ENCODE results near the gene NEUROG1. TPM values are rescaled to one million over a fixed set of nuclear protein-coding genes. Genes with fewer than 3 reads are reported as not detected.

NEUROG1 gene
- total RNA-seq, 4 donors from 2014 or later = not detected

- TF ChIP-seq POLR2A (IDR thresholded peaks at IDR 0.05) = no peak
- no peak overlapping the region for H3K4me3 ChIP-seq
- intact Hi-C loops (cut with DNase I; ENCODE audit: low total_unique reads) (no loop called here), in situ Hi-C loops (cut with MboI; ENCODE audit: low sequenced_read_pairs in 4 of 4) (no loop called here)
- peaks cover 13 to 14% of the 10 kb centered on the region in 2 donors for H3K4me1 ChIP-seq
- no peak overlapping the region for H3K27ac ChIP-seq
- ATAC-seq (no peak), DNase-seq (no peak)
- H3K27me3 ChIP-seq = peaks cover 72 to 84% (median 77%) of the 10 kb centered on the region in 3 donors
- no peaks in the 10 kb centered on the region for H3K36me3 ChIP-seq
- H3K9me3 ChIP-seq = no peaks in the 10 kb centered on the region
Observed at GRCh38 chr5:135539430-135540005, 3.8 kb upstream of the NEUROG1 start.

- TF ChIP-seq, protein P1, sequence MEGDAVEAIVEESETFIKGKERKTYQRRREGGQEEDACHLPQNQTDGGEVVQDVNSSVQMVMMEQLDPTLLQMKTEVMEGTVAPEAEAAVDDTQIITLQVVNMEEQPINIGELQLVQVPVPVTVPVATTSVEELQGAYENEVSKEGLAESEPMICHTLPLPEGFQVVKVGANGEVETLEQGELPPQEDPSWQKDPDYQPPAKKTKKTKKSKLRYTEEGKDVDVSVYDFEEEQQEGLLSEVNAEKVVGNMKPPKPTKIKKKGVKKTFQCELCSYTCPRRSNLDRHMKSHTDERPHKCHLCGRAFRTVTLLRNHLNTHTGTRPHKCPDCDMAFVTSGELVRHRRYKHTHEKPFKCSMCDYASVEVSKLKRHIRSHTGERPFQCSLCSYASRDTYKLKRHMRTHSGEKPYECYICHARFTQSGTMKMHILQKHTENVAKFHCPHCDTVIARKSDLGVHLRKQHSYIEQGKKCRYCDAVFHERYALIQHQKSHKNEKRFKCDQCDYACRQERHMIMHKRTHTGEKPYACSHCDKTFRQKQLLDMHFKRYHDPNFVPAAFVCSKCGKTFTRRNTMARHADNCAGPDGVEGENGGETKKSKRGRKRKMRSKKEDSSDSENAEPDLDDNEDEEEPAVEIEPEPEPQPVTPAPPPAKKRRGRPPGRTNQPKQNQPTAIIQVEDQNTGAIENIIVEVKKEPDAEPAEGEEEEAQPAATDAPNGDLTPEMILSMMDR (IDR thresholded peaks at IDR 0.05 in 4 of 5, conservative IDR thresholded peaks at IDR 0.05 in 1 of 5) = no peak
- TF ChIP-seq POLR2A (IDR thresholded peaks at IDR 0.05) = no peak
- H3K9me3 ChIP-seq = no peaks in the 10 kb centered on the region
- H3K27me3 ChIP-seq = peaks cover 69 to 83% (median 73%) of the 10 kb centered on the region in 3 donors
- peaks cover 4% of the 10 kb centered on the region in 2 donors for H3K4me1 ChIP-seq
- intact Hi-C loops (cut with DNase I; ENCODE audit: low total_unique reads) = no loop called here
- DNase-seq (no peak), ATAC-seq (no peak)
- H3K27ac ChIP-seq = no peak overlapping the region
- no peak overlapping the region for H3K4me3 ChIP-seq
- H3K36me3 ChIP-seq = no peaks in the 10 kb centered on the region
- in situ Hi-C loops (cut with MboI; ENCODE audit: low sequenced_read_pairs in 4 of 4) = no loop called here
Observed at GRCh38 chr5:135538261-135538660, 2.5 kb upstream of the NEUROG1 start.

DNA sequence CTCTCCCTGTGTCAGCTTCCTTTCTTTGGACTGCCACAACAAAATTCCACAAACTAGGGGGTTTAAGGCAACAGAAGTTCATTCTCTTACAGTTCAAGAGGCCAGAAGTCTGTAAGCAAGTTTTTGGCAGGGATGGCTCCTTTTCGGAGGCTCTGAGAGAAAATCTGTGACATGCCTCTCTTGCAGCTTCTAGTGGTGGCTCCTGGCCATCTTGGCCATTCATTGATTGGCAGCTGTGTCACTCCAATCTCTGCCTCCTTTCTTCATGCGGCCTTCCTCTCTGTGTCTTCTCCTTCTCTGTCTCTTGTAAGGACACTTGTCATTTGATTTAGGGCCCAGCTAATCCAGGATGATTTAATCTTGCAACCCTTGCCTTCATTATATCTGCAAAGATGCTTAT lies 2.0 kb upstream of the NEUROG1 start:
- no peak for DNase-seq
- no peak for ATAC-seq
- no peaks in the 10 kb centered on the region for H3K9me3 ChIP-seq
- no peak overlapping the region for H3K4me3 ChIP-seq
- H3K4me1 ChIP-seq = peaks cover 0 to 4% of the 10 kb centered on the region in 2 donors
- H3K27ac ChIP-seq = no peak overlapping the region
- H3K27me3 ChIP-seq = peaks cover 69 to 83% (median 73%) of the 10 kb centered on the region in 3 donors
- in situ Hi-C loops (cut with MboI; ENCODE audit: low sequenced_read_pairs in 4 of 4) = no loop called here
- TF ChIP-seq, protein P1 (IDR thresholded peaks at IDR 0.05 in 4 of 5, conservative IDR thresholded peaks at IDR 0.05 in 1 of 5) = no peak
- TF ChIP-seq POLR2A (IDR thresholded peaks at IDR 0.05) = no peak
- intact Hi-C loops (cut with DNase I; ENCODE audit: low total_unique reads) = no loop called here
- no peaks in the 10 kb centered on the region for H3K36me3 ChIP-seq

DNA sequence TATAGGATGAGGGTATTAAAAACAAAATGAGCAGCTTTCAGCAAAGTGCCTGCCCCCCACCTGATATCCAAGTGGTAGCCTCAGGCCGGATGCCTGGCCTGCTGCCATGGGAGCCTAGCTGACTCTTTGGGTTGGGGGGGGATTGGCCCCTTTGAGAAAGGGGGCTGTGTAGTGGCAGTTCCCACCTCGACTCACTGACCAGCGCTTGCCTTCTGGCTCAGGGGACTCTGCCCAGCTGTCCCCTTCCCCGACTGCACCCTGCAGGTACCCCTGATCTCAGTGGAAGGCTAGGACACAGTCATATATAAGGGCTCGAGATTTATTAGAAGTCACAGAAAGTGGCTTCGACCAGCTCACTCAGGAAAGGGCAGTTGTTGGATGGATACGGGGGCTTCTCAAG lies 1.5 kb upstream of the NEUROG1 start:
- ATAC-seq (no peak), DNase-seq (no peak)
- intact Hi-C loops (cut with DNase I; ENCODE audit: low total_unique reads) = no loop called here
- H3K36me3 ChIP-seq = no peaks in the 10 kb centered on the region
- peaks cover 0 to 4% of the 10 kb centered on the region in 2 donors for H3K4me1 ChIP-seq
- H3K4me3 ChIP-seq = no peak overlapping the region
- no peaks in the 10 kb centered on the region for H3K9me3 ChIP-seq
- peaks cover 69 to 83% (median 73%) of the 10 kb centered on the region in 3 donors for H3K27me3 ChIP-seq
- in situ Hi-C loops (cut with MboI; ENCODE audit: low sequenced_read_pairs in 4 of 4) = no loop called here
- H3K27ac ChIP-seq = no peak overlapping the region
- TF ChIP-seq, protein P1 (IDR thresholded peaks at IDR 0.05 in 4 of 5, conservative IDR thresholded peaks at IDR 0.05 in 1 of 5) = no peak

GRCh38 chr5:135535420-135535819 lies 344 bp downstream of the NEUROG1 start:
- no peak for DNase-seq
- TF ChIP-seq, protein P1 (IDR thresholded peaks at IDR 0.05 in 4 of 5, conservative IDR thresholded peaks at IDR 0.05 in 1 of 5) = no peak
- no peak for TF ChIP-seq POLR2A (IDR thresholded peaks at IDR 0.05)
- H3K36me3 ChIP-seq = no peaks in the 10 kb centered on the region
- H3K27ac ChIP-seq = no peak overlapping the region
- ATAC-seq = no peak
- no peaks in the 10 kb centered on the region for H3K9me3 ChIP-seq
- in situ Hi-C loops (cut with MboI; ENCODE audit: low sequenced_read_pairs in 4 of 4) = no loop called here
- H3K27me3 ChIP-seq = peaks cover 64 to 82% (median 79%) of the 10 kb centered on the region in 3 donors
- peaks cover 0 to 4% of the 10 kb centered on the region in 2 donors for H3K4me1 ChIP-seq
- H3K4me3 ChIP-seq = peak overlapping the region in 1 of 4 donors; percentile 28
- intact Hi-C loops (cut with DNase I; ENCODE audit: low total_unique reads) = no loop called here

Data from gastrocnemius medialis (tissue), 4 donors.